ENCODE results near the gene HRH1.

The HRH1 gene

DNA sequence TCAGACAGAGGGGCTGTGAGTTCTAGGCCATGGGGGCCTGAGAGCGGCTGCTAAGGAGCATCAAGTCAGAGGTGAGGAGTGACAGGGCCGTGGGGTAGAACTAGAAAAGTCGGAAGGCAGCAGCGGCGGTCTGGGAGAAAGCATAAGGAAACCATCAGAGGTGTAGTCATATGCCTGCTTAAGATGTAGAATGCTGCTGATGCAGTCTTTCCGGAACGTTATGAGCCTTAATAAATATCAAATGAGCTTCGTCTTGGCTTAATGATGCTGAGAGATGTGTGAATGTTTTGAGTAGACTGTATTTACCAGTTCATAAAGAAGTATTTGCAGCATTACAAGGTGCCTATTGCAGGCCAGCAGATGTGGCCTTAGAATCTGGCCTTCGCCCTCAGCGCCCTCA, 133.1 kb downstream of the HRH1 start:
- DNase-seq, result no peak

DNA sequence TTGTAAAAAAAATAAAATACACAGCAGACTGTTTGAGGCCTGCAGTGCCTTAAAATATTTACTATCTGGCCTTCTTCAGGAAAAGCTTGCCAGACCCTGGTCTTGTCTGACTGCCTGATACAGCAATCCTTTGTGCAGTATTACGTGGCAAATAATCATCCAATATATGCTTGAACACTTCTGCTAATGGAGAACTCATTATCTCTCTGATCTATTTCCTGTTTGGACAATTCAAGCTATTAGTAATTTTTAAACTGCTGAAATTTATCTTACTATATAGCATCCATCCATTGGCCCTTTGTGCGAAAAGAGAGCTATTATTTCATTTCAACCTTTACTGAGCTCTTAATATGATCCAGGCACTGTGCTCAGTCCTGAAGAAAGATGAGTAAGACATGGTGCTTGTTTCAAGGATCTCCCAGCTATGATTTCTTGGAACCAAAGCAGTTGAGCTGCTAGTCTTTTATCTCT, 133.8 kb downstream of the HRH1 start:
- DNase-seq, result no peak

DNA sequence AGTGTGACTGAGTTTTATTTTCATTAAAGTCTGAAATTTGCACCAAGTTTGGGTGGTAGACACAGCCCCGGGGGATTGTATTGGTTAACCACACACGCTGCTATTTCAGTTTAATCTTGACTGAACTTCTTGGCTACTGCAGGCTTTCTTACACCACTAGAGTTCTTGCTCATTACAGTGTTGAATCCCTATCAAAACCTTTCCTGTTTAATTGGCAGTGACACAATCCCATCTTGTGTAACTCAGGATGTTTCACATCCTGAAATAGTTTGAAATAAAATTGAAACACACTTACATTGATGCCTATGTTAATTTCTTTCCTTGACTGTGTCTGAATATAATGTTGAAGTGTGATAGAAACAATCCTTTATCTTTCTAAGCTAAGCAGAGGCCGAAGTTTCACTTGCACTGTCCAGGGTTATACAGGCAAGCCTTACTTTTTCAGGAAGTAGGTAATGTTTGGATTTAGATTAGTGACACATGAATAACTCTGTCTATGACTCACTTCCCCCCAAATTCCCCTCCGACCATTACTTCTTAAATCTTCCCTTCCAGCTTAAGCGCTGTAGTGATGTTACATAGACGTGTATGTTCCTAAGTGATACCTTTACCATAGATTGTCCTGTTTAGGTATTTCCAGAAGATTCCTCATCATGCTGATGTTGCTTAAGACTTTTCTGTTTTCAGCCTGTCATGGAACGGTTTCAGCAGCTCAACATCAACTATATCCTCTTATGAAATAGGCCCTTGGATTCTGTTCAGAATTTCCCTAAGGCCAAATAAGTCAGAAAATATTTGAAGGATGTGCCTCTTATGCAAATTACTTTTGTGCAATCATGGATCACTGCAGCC, 134.7 kb downstream of the HRH1 start:
- no peak for DNase-seq

GRCh38 chr3:11289864-11290263, 135.6 kb downstream of the HRH1 start:
- DNase-seq, result no peak

GRCh38 chr3:11290743-11291680, 136.7 kb downstream of the HRH1 start:
- DNase-seq, result no peak

DNA sequence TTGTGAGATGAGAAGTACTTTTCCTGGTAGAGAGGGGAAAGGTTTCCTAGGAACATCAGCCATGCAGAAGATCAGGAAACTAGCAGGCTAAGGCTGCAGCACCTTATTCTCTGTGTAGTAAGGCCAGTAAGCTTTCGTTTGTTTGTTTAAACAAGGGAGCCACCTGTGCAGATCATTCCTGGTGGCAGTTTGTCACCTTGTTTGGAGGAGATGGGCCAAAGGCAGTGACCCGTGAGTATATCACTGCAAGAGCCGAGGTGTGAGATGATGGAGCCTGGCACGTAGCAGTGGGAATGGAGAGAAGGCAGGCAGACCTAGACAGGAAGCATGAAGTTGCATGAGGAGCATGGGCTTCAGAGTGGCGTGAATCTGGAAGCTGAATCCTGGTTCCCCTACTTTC, 137.5 kb downstream of the HRH1 start:
- DNase-seq, result no peak

DNA sequence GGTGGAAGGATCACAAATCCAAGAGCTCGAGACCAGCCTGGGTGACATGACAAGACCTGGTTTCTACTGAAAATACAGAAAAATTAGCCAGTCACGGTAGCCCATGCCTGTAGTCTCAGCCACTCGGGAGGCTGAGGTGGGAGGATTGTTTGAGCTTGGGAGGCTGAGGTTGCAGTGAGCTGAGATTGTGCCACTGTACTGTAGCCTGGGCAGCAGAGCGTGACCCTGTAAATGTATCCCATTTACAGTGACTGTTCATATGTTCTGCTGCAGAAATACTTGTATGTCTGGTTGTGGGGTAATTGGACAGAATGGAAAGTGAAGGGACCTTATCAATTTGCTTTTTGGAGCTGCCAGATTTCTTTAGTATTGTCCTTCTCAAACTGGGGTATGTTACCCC, 142.8 kb downstream of the HRH1 start:
- no peak for DNase-seq

DNA sequence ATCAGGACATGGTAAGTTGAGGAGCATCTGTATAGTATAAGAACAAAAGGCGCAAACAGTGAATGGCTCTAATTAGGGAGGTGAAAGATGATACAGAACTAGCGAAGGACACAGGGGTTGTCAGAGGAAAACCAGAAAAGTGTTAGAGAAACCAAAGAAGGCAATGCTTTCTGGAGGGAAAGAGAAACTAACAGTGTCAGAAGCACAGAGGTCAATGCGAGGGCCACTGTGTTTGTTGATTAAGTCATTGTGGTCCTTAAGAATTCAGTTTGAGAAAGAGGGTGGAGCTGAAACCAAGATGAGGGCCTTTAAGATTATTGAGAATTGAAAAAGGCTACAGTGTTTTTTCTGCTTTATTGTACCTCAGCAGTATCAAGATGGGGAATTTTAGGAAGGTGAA, 146.7 kb downstream of the HRH1 start:
- no peak for DNase-seq

- no peak for DNase-seq
Measured at GRCh38 chr3:11302444-11302843, 148.2 kb downstream of the HRH1 start.

- DNase-seq, result no peak
Measured at GRCh38 chr3:11304175-11304574, 149.9 kb downstream of the HRH1 start.

- no peak for DNase-seq
Measured at GRCh38 chr3:11305509-11305908, 151.2 kb downstream of the HRH1 start.

DNA sequence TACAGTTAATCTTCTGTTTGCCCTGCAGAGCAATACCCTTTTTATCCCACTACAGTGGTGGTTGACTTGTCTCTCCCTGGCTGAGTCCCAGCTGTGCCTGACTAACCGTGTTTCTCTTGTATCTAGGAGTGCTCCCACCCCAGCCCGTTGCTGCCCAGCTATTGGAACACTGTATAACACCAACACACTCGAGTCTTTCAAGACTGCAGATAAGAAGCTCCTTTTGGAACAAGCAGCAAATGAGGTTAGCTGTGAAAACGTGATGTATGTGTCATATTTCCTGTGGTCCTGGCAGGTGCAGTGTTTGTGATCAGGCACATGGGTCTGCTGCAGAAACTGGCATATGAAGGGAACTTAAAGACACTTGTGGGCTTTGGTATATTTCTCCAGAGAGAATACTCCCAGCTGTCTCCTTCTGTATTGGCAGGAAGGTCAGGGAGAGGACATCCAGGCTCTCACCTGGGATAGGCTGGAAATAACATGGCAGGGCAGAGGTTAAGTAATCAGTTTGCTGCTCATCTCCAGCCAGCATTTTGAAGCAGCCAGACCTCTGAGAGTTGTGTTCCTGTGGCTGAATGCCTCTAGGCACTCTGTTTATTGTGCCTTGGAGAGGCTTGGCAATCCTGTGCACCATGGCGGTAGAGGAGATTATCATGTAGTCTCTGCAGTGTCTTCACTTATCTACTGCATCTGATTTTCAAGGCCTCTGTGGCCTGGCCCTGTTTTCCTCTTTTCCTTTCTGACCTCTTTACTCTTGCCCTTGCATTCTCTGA, 152.7 kb downstream of the HRH1 start:
- DNase-seq, result no peak

- DNase-seq, result no peak
Measured at GRCh38 chr3:11307830-11308432, 153.6 kb downstream of the HRH1 start.

DNA sequence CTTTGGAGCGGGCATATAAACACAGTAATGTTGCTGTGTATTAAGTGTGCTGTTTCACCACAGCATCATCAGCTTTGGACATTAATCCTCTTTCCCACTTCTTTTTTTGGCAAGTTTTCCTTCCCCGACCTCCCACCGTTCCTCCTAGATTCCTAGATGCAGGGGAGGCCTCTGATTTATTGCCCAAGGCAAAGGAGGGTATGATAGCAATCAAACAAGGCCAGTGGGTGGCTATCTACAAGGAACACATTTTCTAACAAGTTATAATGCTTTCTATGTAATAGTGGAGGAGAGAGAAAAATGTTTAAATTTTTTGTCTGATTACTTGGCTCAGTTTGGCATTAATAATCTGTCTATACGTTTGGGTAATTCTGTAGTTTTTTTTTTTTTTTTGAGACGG, 156.0 kb downstream of the HRH1 start:
- no peak for DNase-seq

GRCh38 chr3:11312166-11312565, 157.9 kb downstream of the HRH1 start:
- DNase-seq, result no peak
